GM12892 (cell line): ENCODE data around the gene FAH.

ENCODE experiments used
- POLR2A ChIP-seq: IDR thresholded peaks from 2 replicates; pipeline ENCODE4 v1.6.1; 2011; ENCODE audit warnings: low read depth, low read length, control low read depth
- POLR2AphosphoS5 ChIP-seq: IDR thresholded peaks from 2 replicates; pipeline ENCODE4 v1.6.1; 2011; ENCODE audit warnings: low read depth, low read length, control low read depth

GRCh38 chr15:80183886-80184285 is 31.1 kb downstream of the FAH start:
- TF ChIP-seq POLR2AphosphoS5 = no peak
- TF ChIP-seq POLR2A = no peak
